Right atrium auricular region (tissue), 2 donors: Measurements from ENCODE around the gene PPP1R10. TPM values are rescaled to one million over a fixed set of nuclear protein-coding genes. Genes with fewer than 3 reads are reported as not detected.

ENCODE experiments used
- DNase-seq: peaks from one replicate; pipeline ENCODE4 v3.0.0-alpha.2; 2019; ENCODE audit warnings: low spot score
- H3K27ac ChIP-seq, 2 donors: fragments of 200-600 bp; sonication (generic); 1 replicate in 1 of 2; 2 replicates in 1 of 2; pipeline ENCODE4 v1.5.1; 2016 to 2019
- H3K27me3 ChIP-seq, 2 donors: fragments of 200-600 bp; sonication (generic); one replicate each; pipeline versions ENCODE4 v1.5.1 to v1.6.0; 2017 to 2019
- H3K36me3 ChIP-seq: fragments of 200-600 bp; sonication (generic); one replicate; pipeline ENCODE4 v1.5.1; 2016
- H3K4me1 ChIP-seq, 2 donors: fragments of 200-600 bp; sonication (generic); one replicate each; pipeline versions ENCODE4 v1.5.1 to v1.6.0; 2017 to 2019
- H3K4me3 ChIP-seq, 2 donors: fragments of 200-600 bp; sonication (generic); 1 replicate in 1 of 2; 2 replicates in 1 of 2; pipeline ENCODE4 v1.5.1; 2017 to 2019; ENCODE audit warnings: mild to moderate bottlenecking in 1 of 2, moderate library complexity in 1 of 2
- H3K9me3 ChIP-seq, 2 donors: fragments of 200-600 bp; sonication (generic); one replicate each; pipeline ENCODE4 v1.5.1; 2019
- CTCF ChIP-seq, 2 donors: fragments of 200-600 bp; sonication (generic); IDR thresholded peaks; one replicate each; pipeline ENCODE4 v1.5.1; 2019; ENCODE audit warnings: antibody characterized with exemption in 2 of 2
- total RNA-seq, 2 donors: library from RNA; depleted of rRNA; stranded (reverse); fragments of >200 nt; gene quantifications; one replicate each; pipeline ENCODE4 v1.1.0, GENCODE V29; 2016

The PPP1R10 gene
- total RNA-seq, 2 donors from 2014 or later = 18.4 to 20.6 TPM

DNA sequence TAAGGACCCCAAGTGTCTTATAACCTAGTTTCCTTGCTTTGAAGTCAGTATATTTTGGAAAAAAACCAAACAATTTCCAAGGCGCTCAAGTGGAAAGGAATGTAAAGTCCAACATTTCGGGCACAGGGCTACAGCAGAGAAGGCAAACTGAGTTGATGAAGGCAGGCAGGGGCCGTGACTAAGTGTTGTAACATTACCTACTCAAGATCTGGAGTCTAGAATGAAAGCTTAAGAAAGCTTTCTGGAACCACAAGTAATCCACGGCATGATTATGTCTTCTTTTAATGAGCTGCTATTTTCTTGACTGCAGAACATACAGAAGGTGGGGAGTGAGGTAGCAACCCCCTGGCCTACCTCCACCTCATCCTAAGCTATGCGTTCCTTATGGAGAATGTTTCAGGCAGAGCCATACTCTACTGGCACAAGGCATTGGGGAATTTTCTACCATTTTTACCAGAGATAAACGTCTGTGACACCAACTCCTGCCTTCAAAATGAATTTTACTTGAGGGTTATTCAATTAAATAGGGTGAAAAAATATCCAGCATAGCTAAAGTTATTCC, 4.3 kb downstream of the PPP1R10 start:
- DNase-seq = no peak
- Histone ChIP-seq H3K9me3 (no peaks in the 10 kb centered on the region), H3K36me3 (peaks cover 32% of the 10 kb centered on the region), H3K4me1 (peaks cover 0 to 54% of the 10 kb centered on the region in 2 donors), H3K4me3 (no peak overlapping the region), H3K27ac (peak overlapping the region; percentile 25 to 97), H3K27me3 (no peaks in the 10 kb centered on the region)
- TF ChIP-seq CTCF (IDR thresholded peaks at IDR 0.05) = no peak

- DNase-seq = no peak
- Histone ChIP-seq H3K4me1 (peaks cover 0 to 54% of the 10 kb centered on the region in 2 donors), H3K4me3 (no peak overlapping the region), H3K36me3 (peaks cover 38% of the 10 kb centered on the region), H3K9me3 (no peaks in the 10 kb centered on the region), H3K27ac (peak overlapping the region; percentile 25 to 97), H3K27me3 (no peaks in the 10 kb centered on the region)
- peak in 1 of 2 donors; percentile 41 for TF ChIP-seq CTCF (IDR thresholded peaks at IDR 0.05)
Measured at GRCh38 chr6:30612213-30612612, 4.8 kb downstream of the PPP1R10 start.

DNA sequence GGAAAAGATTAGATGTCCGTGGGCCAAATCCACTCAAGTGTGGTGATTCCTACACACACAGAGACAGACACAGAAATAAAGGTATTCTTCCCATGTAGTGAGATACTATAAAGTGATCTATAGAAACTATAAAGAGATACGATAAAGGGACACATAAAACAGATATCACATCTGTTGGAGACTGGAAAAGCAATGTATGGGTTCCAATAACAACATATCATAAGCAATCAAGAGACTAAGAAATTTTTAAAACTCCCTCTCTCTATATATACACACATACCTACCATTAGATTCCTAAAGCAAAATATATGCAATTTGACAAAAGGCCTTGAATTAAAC, 5.2 kb downstream of the PPP1R10 start:
- H3K36me3 ChIP-seq = peaks cover 40% of the 10 kb centered on the region
- no peak for DNase-seq
- no peaks in the 10 kb centered on the region for H3K27me3 ChIP-seq
- H3K4me3 ChIP-seq = no peak overlapping the region
- TF ChIP-seq CTCF (IDR thresholded peaks at IDR 0.05) = no peak
- H3K27ac ChIP-seq = no peak overlapping the region
- H3K9me3 ChIP-seq = no peaks in the 10 kb centered on the region
- peaks cover 0 to 54% of the 10 kb centered on the region in 2 donors for H3K4me1 ChIP-seq

- Histone ChIP-seq H3K4me3 (no peak overlapping the region), H3K4me1 (peaks cover 0 to 54% of the 10 kb centered on the region in 2 donors), H3K9me3 (no peaks in the 10 kb centered on the region), H3K27me3 (no peaks in the 10 kb centered on the region), H3K27ac (no peak overlapping the region), H3K36me3 (peaks cover 40% of the 10 kb centered on the region)
- DNase-seq = no peak
- TF ChIP-seq CTCF (IDR thresholded peaks at IDR 0.05) = no peak
Measured at GRCh38 chr6:30611150-30611855, 5.7 kb downstream of the PPP1R10 start.

DNA sequence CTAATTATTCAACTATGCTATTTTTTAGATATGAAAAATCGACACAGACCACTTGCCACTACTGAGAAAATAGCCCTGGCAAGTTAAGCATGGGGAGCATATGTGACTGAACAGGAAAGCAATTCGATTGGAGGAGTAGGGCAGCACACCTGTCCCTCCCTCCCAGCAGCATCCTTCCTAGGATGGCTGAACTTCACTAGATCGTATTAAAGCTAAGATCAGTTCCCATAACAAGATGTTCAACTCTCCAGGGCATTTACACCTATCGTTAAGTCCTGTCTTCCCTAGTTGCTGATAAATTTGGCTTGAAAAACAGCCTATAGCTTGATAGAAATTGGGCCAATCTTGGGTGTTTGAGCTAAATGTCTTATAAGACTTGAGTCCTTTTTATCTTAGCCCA, 7.0 kb downstream of the PPP1R10 start:
- peaks cover 44% of the 10 kb centered on the region for H3K36me3 ChIP-seq

More for the DNA sequence above, 7.0 kb downstream of the PPP1R10 start:
- Histone ChIP-seq H3K4me3 (no peak overlapping the region), H3K9me3 (no peaks in the 10 kb centered on the region), H3K27ac (no peak overlapping the region), H3K27me3 (no peaks in the 10 kb centered on the region), H3K4me1 (peaks cover 0 to 54% of the 10 kb centered on the region in 2 donors)
- no peak for DNase-seq
- TF ChIP-seq CTCF (IDR thresholded peaks at IDR 0.05) = no peak
